Gastrocnemius medialis (tissue), 4 donors: ENCODE results near the gene KIF26B.

Experiments
- POLR2A ChIP-seq, 2 donors: fragments of 450-650 bp; IDR thresholded peaks; one replicate each; pipeline ENCODE4 v1.6.1; 2017; ENCODE audit warnings: antibody characterized with exemption in 2 of 2, mild to moderate bottlenecking in 2 of 2, moderate library complexity in 2 of 2
- TF ChIP-seq, protein P1 (sequence below), 5 experiments: fragments of 450-650 bp in 3 of 5; fragments of 200-600 bp in 2 of 5; sonication (generic) in 2 of 5; IDR thresholded peaks in 4 of 5; conservative IDR thresholded peaks in 1 of 5; 1 replicate in 4 of 5; 2 replicates in 1 of 5; pipeline ENCODE4 v1.5.1; 2016 to 2019; ENCODE audit warnings: antibody characterized with exemption in 5 of 5, mild to moderate bottlenecking in 3 of 5, moderate library complexity in 3 of 5

DNA sequence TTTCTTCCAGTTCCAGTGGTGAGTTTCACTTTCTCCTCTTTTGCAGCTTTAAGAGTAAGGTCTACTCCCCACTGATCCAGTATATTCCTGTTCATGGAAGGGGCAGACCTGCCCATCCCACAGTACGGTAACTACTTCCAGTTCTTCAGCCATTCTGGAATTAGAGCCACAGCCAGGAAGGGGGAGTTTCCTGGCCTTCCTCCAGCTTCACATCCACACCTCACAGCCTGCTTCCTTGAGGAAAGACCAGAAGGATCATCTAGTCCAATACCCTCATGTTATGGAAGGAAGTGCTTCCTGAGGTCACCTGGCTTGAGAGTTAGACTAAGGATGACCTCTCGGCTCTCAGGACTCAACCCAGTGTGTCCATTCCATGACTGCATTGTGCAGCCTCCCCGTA, 597.8 kb downstream of the KIF26B start:
- TF ChIP-seq, protein P1, sequence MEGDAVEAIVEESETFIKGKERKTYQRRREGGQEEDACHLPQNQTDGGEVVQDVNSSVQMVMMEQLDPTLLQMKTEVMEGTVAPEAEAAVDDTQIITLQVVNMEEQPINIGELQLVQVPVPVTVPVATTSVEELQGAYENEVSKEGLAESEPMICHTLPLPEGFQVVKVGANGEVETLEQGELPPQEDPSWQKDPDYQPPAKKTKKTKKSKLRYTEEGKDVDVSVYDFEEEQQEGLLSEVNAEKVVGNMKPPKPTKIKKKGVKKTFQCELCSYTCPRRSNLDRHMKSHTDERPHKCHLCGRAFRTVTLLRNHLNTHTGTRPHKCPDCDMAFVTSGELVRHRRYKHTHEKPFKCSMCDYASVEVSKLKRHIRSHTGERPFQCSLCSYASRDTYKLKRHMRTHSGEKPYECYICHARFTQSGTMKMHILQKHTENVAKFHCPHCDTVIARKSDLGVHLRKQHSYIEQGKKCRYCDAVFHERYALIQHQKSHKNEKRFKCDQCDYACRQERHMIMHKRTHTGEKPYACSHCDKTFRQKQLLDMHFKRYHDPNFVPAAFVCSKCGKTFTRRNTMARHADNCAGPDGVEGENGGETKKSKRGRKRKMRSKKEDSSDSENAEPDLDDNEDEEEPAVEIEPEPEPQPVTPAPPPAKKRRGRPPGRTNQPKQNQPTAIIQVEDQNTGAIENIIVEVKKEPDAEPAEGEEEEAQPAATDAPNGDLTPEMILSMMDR (IDR thresholded peaks at IDR 0.05 in 4 of 5, conservative IDR thresholded peaks at IDR 0.05 in 1 of 5): no peak
- TF ChIP-seq POLR2A (IDR thresholded peaks at IDR 0.05): no peak
